Transverse colon (tissue), 4 donors: ENCODE measurements around the gene ADAMTS6.

Experiments
- CTCF ChIP-seq, 5 experiments: fragments of 200-600 bp in 3 of 5; fragments of 450-650 bp in 2 of 5; sonication (generic) in 3 of 5; IDR thresholded peaks; 1 replicate in 2 of 5; 2 replicates in 3 of 5; pipeline ENCODE4 v1.5.1; 2016 to 2017; ENCODE audit warnings: antibody characterized with exemption in 5 of 5, inconsistent platforms in 3 of 5, mild to moderate bottlenecking in 2 of 5, moderate library complexity in 1 of 5
- EP300 ChIP-seq: sonication (generic); formaldehyde crosslinking; IDR thresholded peaks from one replicate; pipeline ENCODE4 v1.6.1; 2017; ENCODE audit warnings: antibody characterized with exemption, low read depth
- POLR2A ChIP-seq: fragments of 450-650 bp; IDR thresholded peaks from one replicate; pipeline ENCODE4 v1.6.1; 2016; ENCODE audit warnings: antibody characterized with exemption, mild to moderate bottlenecking, moderate library complexity
- POLR2AphosphoS5 ChIP-seq, 3 donors: sonication (generic); formaldehyde crosslinking; IDR thresholded peaks; one replicate each; pipeline ENCODE4 v1.6.1; 2016; ENCODE audit warnings: antibody characterized with exemption in 3 of 3

- no peak for TF ChIP-seq POLR2AphosphoS5 (IDR thresholded peaks at IDR 0.05)
- TF ChIP-seq CTCF (IDR thresholded peaks at IDR 0.05): no peak
- no peak for TF ChIP-seq POLR2A
- no peak for TF ChIP-seq EP300
These were observed 209.8 kb downstream of the ADAMTS6 start for GRCh38 chr5:65271906-65272305.
